ENCODE results near the gene DCAF15. TPM values are rescaled to one million over a fixed set of nuclear protein-coding genes. Genes with fewer than 3 reads are reported as not detected.

Gene DCAF15
- total and polyA plus RNA-seq, 3 donors from 2014 or later: 79.3 to 151 (median 82.6) TPM

Other genes starting within 250 kb of the DCAF15 start
- gene MRI1, start 188.0 kb upstream of the DCAF15 start, total RNA-seq: 10 to 100 TPM; 26.5 to 33.0 TPM
- 6.7 TPM for gene MRI1, start 188.0 kb upstream of the DCAF15 start, polyA plus RNA-seq (ENCODE audit: insufficient read depth, low read depth, low replicate concordance)
- 100 to 1,000 TPM; 114 to 137 TPM for gene C19orf53, start 178.1 kb upstream of the DCAF15 start, total RNA-seq
- 128 TPM for gene C19orf53, start 178.1 kb upstream of the DCAF15 start, polyA plus RNA-seq (ENCODE audit: insufficient read depth, low read depth, low replicate concordance)
- gene ZSWIM4, start 157.1 kb upstream of the DCAF15 start, total RNA-seq: 10 to 100 TPM in 1 of 2 donors, 1 to 10 TPM in 1; 4.7 to 10.0 TPM
- 3.4 TPM for gene ZSWIM4, start 157.1 kb upstream of the DCAF15 start, polyA plus RNA-seq (ENCODE audit: insufficient read depth, low read depth, low replicate concordance)
- 10 to 100 TPM; 14.5 to 18.6 TPM for gene NANOS3, start 75.4 kb upstream of the DCAF15 start, total RNA-seq
- 9.3 TPM for gene NANOS3, start 75.4 kb upstream of the DCAF15 start, polyA plus RNA-seq (ENCODE audit: insufficient read depth, low read depth, low replicate concordance)
- gene BRME1, start 46.4 kb upstream of the DCAF15 start, total RNA-seq: 10 to 100 TPM; 26.3 to 48.9 TPM
- 17.8 TPM for gene BRME1, start 46.4 kb upstream of the DCAF15 start, polyA plus RNA-seq (ENCODE audit: insufficient read depth, low read depth, low replicate concordance)
- 10 to 100 TPM; 56.6 to 62.7 TPM for gene CC2D1A, start 46.3 kb upstream of the DCAF15 start, total RNA-seq
- gene CC2D1A, start 46.3 kb upstream of the DCAF15 start, polyA plus RNA-seq (ENCODE audit: insufficient read depth, low read depth, low replicate concordance): 31.0 TPM
- 10 to 100 TPM; 12.6 to 14.6 TPM for gene PODNL1, start 14.1 kb upstream of the DCAF15 start, total RNA-seq
- 5.8 TPM for gene PODNL1, start 14.1 kb upstream of the DCAF15 start, polyA plus RNA-seq (ENCODE audit: insufficient read depth, low read depth, low replicate concordance)
- 10 to 100 TPM; 18.3 to 24.2 TPM for gene RFX1, start 53.8 kb downstream of the DCAF15 start, total RNA-seq
- gene RFX1, start 53.8 kb downstream of the DCAF15 start, polyA plus RNA-seq (ENCODE audit: insufficient read depth, low read depth, low replicate concordance): 40.9 TPM
- not detected for gene RLN3, start 75.6 kb downstream of the DCAF15 start, total RNA-seq
- gene RLN3, start 75.6 kb downstream of the DCAF15 start, polyA plus RNA-seq (ENCODE audit: insufficient read depth, low read depth, low replicate concordance): 1.7 TPM
- gene IL27RA, start 79.3 kb downstream of the DCAF15 start, total RNA-seq: 1 to 10 TPM; 3.5 to 4.9 TPM
- gene IL27RA, start 79.3 kb downstream of the DCAF15 start, polyA plus RNA-seq (ENCODE audit: insufficient read depth, low read depth, low replicate concordance): 5.2 TPM
- gene PALM3, start 109.6 kb downstream of the DCAF15 start, total RNA-seq: 10 to 100 TPM; 21.3 to 34.6 TPM
- 18.4 TPM for gene PALM3, start 109.6 kb downstream of the DCAF15 start, polyA plus RNA-seq (ENCODE audit: insufficient read depth, low read depth, low replicate concordance)
- 1 to 10 TPM; 4.2 to 7.2 TPM for gene MISP3, start 120.3 kb downstream of the DCAF15 start, total RNA-seq
- gene MISP3, start 120.3 kb downstream of the DCAF15 start, polyA plus RNA-seq (ENCODE audit: insufficient read depth, low read depth, low replicate concordance): 0.76 TPM
- gene C19orf67, start 133.3 kb downstream of the DCAF15 start, total RNA-seq: 10 to 100 TPM in 1 of 2 donors, 1 to 10 TPM in 1; 5.0 to 12.7 TPM
- gene C19orf67, start 133.3 kb downstream of the DCAF15 start, polyA plus RNA-seq (ENCODE audit: insufficient read depth, low read depth, low replicate concordance): 12.6 TPM
- 10 to 100 TPM; 50.6 to 72.9 TPM for gene SAMD1, start 138.2 kb downstream of the DCAF15 start, total RNA-seq
- 34.0 TPM for gene SAMD1, start 138.2 kb downstream of the DCAF15 start, polyA plus RNA-seq (ENCODE audit: insufficient read depth, low read depth, low replicate concordance)
- 100 to 1,000 TPM; 114 to 116 TPM for gene PRKACA, start 165.3 kb downstream of the DCAF15 start, total RNA-seq
- 203 TPM for gene PRKACA, start 165.3 kb downstream of the DCAF15 start, polyA plus RNA-seq (ENCODE audit: insufficient read depth, low read depth, low replicate concordance)
- gene ASF1B, start 184.1 kb downstream of the DCAF15 start, total RNA-seq: 10 to 100 TPM; 31.5 to 52.7 TPM
- gene ASF1B, start 184.1 kb downstream of the DCAF15 start, polyA plus RNA-seq (ENCODE audit: insufficient read depth, low read depth, low replicate concordance): 55.2 TPM